Adrenal gland (tissue), 12 donors: ENCODE measurements around the gene CBS. TPM values are rescaled to one million over a fixed set of nuclear protein-coding genes. Genes with fewer than 3 reads are reported as not detected.

Source experiments
- DNase-seq, 7 donors: peaks; one replicate each; pipeline ENCODE4 v3.0.0-alpha.2; 2019 to 2020
- H3K27ac ChIP-seq, 5 donors: fragments of 200-600 bp; sonication (generic) in 4 of 5; 1 replicate in 3 of 5; 2 replicates in 2 of 5; pipeline versions ENCODE4 v1.5.1 to v1.8.0; 2016 to 2020; ENCODE audit warnings: mild to moderate bottlenecking in 1 of 5
- H3K27me3 ChIP-seq: fragments of 200-600 bp; 2 replicates; pipeline ENCODE4 v1.8.0; 2021
- H3K36me3 ChIP-seq, 2 donors: fragments of 200-600 bp; replicated peaks in 1 of 2; 1 replicate in 1 of 2; 2 replicates in 1 of 2; pipeline versions ENCODE4 v1.5.1 to v1.8.0; 2018 to 2022
- H3K4me1 ChIP-seq, 2 donors: fragments of 200-600 bp; replicated peaks in 1 of 2; 1 replicate in 1 of 2; 2 replicates in 1 of 2; pipeline versions ENCODE4 v1.5.1 to v1.8.0; 2018 to 2021
- H3K4me3 ChIP-seq, 4 donors: fragments of 200-600 bp; sonication (generic) in 3 of 4; one replicate each; pipeline ENCODE4 v1.5.1; 2016 to 2018
- H3K9me3 ChIP-seq, 3 donors: fragments of 200-600 bp; sonication (generic) in 1 of 3; replicated peaks in 1 of 3; 1 replicate in 2 of 3; 2 replicates in 1 of 3; pipeline versions ENCODE4 v1.5.1 to v1.8.0; 2016 to 2021
- POLR2A ChIP-seq, 2 donors: fragments of 450-650 bp; IDR thresholded peaks; one replicate each; pipeline ENCODE4 v1.6.1; 2017; ENCODE audit warnings: antibody characterized with exemption in 2 of 2, mild to moderate bottlenecking in 2 of 2, moderate library complexity in 1 of 2
- WGBS, 4 donors: extraction: QIAGEN DNeasy Blood & Tissue Kit in 2 of 4; methylation state at CpG; one replicate each; pipeline versions ENCODE4 v1.1.5 to v1.1.7; 2013 to 2017; 5-methylcytosine and 5-hydroxymethylcytosine counted together
- intact Hi-C, 2 donors: fragments of 100-400 bp; cut with DNase I; formaldehyde crosslinking; loops; one replicate each; pipeline versions ENCODE4 v1.14.1 to v1.15.0; 2022 to 2023
- polyA plus RNA-seq, 3 donors: library from polyadenylated mRNA; stranded (reverse); fragments of 200-250 nt in 2 of 3; fragments of 350-450 nt in 1 of 3; fragmentation: Illumina TruSeq in 1 of 3; extraction: RNeasy Lipid Tissue Mini Kit (QIAGEN cat#74804) in 1 of 3; gene quantifications; one replicate each; pipeline ENCODE4 v1.2.3, GENCODE V29; 2013 to 2014
- total RNA-seq, 9 donors: library from RNA; depleted of rRNA in 4 of 9; stranded (reverse); fragments of >200 nt in 4 of 9; fragments of 120-200 nt in 1 of 9; fragmentation: NEBNext Ultra II Directional in 1 of 9; extraction: Animal tissue kit (Norgen Biotek cat#: 25700) in 1 of 9; gene quantifications; one replicate each; pipeline versions ENCODE4 v1.1.0 to v1.2.4, GENCODE V29; 2013 to 2023
- TF ChIP-seq, protein P1 (sequence below), 6 experiments: fragments of 450-650 bp in 4 of 6; fragments of 200-600 bp in 2 of 6; sonication (generic) in 1 of 6; IDR thresholded peaks; 1 replicate in 5 of 6; 2 replicates in 1 of 6; pipeline versions ENCODE4 v1.5.1 to v1.8.0; 2016 to 2021; ENCODE audit warnings: antibody characterized with exemption in 6 of 6, mild to moderate bottlenecking in 2 of 6, moderate library complexity in 1 of 6
- donor health status: healthy with polysubstance abuse.
- donor health status: Bipolar disorder and iron deficiency.
- donor health status: DM: yes; HTN: yes; CAD: no.
- donor health status: DM: no; HTN: no; CAD: no.
- donor health status: DM: no; HTN: no; CAD: no.
- donor health status: DM: yes; HTN: yes; CAD: no.

Gene CBS
- total and polyA plus RNA-seq, 12 donors, result 1.6 to 8.6 (median 5.5) TPM

DNA sequence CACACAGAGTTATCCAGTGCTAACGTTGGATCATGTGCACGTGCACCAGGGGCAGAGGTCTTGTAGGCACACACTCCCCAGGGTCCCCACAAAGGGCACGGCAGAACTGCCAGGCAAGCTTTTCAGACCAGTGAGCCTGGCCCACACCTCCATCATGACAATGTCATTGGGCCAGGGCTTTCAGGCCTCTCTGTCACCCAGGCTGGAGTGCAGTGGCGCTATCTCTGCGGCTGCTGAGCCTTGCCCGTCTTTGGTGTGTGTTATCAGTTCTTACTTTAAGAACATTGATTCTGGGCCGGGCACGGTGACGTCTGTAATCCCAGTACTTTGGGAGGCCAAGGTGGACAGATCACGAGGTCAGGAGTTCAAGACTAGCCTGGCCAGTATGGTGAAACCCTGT lies 57.1 kb downstream of the CBS start:
- H3K36me3 ChIP-seq, result peaks cover 0 to 44% of the 10 kb centered on the region in 2 donors
- H3K27ac ChIP-seq, result no peak overlapping the region
- no peaks in the 10 kb centered on the region for H3K4me1 ChIP-seq
- no peak for DNase-seq
- intact Hi-C loops, result no loop called here
- 83 to 98% (median 86%) methylated on average over 6 to 10 of the region's 10 CpGs for WGBS, 4 donors
- H3K27me3 ChIP-seq, result no peaks in the 10 kb centered on the region
- H3K9me3 ChIP-seq, result no peaks in the 10 kb centered on the region
- no peak for TF ChIP-seq POLR2A (IDR thresholded peaks at IDR 0.05)
- TF ChIP-seq, protein P1, sequence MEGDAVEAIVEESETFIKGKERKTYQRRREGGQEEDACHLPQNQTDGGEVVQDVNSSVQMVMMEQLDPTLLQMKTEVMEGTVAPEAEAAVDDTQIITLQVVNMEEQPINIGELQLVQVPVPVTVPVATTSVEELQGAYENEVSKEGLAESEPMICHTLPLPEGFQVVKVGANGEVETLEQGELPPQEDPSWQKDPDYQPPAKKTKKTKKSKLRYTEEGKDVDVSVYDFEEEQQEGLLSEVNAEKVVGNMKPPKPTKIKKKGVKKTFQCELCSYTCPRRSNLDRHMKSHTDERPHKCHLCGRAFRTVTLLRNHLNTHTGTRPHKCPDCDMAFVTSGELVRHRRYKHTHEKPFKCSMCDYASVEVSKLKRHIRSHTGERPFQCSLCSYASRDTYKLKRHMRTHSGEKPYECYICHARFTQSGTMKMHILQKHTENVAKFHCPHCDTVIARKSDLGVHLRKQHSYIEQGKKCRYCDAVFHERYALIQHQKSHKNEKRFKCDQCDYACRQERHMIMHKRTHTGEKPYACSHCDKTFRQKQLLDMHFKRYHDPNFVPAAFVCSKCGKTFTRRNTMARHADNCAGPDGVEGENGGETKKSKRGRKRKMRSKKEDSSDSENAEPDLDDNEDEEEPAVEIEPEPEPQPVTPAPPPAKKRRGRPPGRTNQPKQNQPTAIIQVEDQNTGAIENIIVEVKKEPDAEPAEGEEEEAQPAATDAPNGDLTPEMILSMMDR (IDR thresholded peaks at IDR 0.05), result no peak
- H3K4me3 ChIP-seq, result no peak overlapping the region

DNA sequence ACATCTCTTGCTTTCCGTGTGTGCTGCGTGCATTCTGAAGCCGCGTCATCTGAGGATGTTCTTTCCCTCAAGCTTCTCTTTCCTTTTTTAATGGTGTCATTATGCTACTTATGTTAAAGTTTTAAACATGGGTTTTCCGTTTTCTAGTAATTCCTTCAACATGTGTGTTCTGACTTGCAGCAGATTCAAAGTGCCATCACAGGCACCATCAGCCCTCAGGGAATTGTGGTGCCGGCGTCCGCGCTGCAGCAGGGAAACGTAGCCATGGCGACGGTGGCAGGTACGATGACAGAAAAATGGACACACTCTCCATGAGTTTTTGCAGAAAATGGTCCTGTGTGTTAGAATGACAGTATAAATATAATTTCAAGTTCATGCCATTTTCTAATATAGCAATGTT lies 58.9 kb downstream of the CBS start:
- no peaks in the 10 kb centered on the region for H3K27me3 ChIP-seq
- 90 to 96% (median 93%) methylated on average over 13 of the region's 13 CpGs for WGBS, 4 donors

DNA sequence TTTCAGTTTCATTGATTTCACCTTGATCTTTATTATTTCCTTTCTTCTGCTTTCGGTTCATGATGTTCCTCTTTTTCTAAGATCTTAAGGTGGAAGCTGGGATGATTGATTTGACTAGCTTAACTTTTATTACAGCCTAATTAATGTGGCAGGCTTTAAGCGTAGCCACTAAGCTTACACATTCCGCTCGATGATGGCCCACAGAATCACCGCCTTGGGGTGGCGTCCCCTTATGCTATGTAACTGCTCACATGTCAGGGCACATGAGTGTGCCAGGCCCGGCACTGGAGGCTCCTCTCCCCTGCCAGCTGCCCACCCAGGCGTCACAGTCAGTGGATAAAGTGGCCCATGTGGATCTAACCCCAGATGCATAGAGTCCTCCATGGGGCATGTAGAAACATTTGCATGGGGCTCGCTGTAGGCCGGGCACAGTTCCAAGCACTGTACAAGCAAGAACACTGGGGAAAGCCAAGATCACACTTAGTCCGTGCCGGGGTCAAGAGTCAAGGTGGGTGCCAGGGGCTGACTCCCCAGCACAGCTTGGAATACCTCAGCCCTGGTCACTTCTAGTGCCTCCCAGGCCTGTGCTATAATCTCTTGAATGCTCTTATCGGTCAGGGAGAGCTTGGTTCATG lies 59.6 kb downstream of the CBS start:
- TF ChIP-seq, protein P1 (IDR thresholded peaks at IDR 0.05), result no peak
- no peak for TF ChIP-seq POLR2A (IDR thresholded peaks at IDR 0.05)
- no peaks in the 10 kb centered on the region for H3K9me3 ChIP-seq
- intact Hi-C loops, result no loop called here
- no peaks in the 10 kb centered on the region for H3K27me3 ChIP-seq
- H3K36me3 ChIP-seq, result peaks cover 0 to 55% of the 10 kb centered on the region in 2 donors
- no peak overlapping the region for H3K4me3 ChIP-seq
- H3K4me1 ChIP-seq, result no peaks in the 10 kb centered on the region
- 82 to 94% (median 85%) methylated on average over 9 to 13 of the region's 13 CpGs for WGBS, 4 donors
- no peak for DNase-seq
- no peak overlapping the region for H3K27ac ChIP-seq

More for the DNA sequence above, 58.9 kb downstream of the CBS start:
- H3K36me3 ChIP-seq, result peaks cover 0 to 54% of the 10 kb centered on the region in 2 donors
- H3K9me3 ChIP-seq, result no peaks in the 10 kb centered on the region
- DNase-seq, result no peak
- TF ChIP-seq, protein P1 (IDR thresholded peaks at IDR 0.05), result no peak
- no peak for TF ChIP-seq POLR2A (IDR thresholded peaks at IDR 0.05)
- intact Hi-C loops, result no loop called here
- H3K27ac ChIP-seq, result no peak overlapping the region
- H3K4me3 ChIP-seq, result no peak overlapping the region
- no peaks in the 10 kb centered on the region for H3K4me1 ChIP-seq

DNA sequence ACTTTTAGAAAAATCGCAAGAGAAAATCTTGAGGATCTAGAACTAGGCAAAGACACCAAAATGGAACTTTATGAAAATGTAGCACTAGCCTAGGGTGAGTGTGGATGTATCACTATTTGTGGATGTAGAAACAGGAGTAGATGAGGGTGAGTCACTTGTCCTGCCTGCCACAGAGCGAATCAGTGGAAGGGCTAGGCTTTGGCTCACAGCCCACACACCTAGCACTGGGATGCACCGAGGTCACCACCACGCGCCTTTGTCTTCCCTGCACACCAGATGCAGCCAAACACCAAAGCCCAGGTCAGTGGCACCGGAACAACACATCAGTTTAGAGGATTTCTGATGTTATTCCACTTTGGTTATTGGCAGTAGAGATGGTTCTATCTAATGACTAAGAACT lies 63.0 kb downstream of the CBS start:
- no peaks in the 10 kb centered on the region for H3K27me3 ChIP-seq
- no peak overlapping the region for H3K27ac ChIP-seq
- H3K36me3 ChIP-seq, result peaks cover 0 to 44% of the 10 kb centered on the region in 2 donors
- no peak for DNase-seq
- TF ChIP-seq POLR2A (IDR thresholded peaks at IDR 0.05), result no peak
- TF ChIP-seq, protein P1 (IDR thresholded peaks at IDR 0.05), result no peak
- H3K4me1 ChIP-seq, result no peaks in the 10 kb centered on the region
- H3K4me3 ChIP-seq, result no peak overlapping the region
- no peaks in the 10 kb centered on the region for H3K9me3 ChIP-seq
- WGBS, 4 donors, result 89 to 94% (median 91%) methylated on average over 6 of the region's 6 CpGs
- intact Hi-C loops, result no loop called here
